Transverse colon (tissue), 4 donors: ENCODE data around the gene STYXL2.

Experiments
- EP300 ChIP-seq: sonication (generic); formaldehyde crosslinking; IDR thresholded peaks from one replicate; pipeline ENCODE4 v1.6.1; 2017; ENCODE audit warnings: antibody characterized with exemption, low read depth
- POLR2A ChIP-seq: fragments of 450-650 bp; IDR thresholded peaks from one replicate; pipeline ENCODE4 v1.6.1; 2016; ENCODE audit warnings: antibody characterized with exemption, mild to moderate bottlenecking, moderate library complexity
- POLR2AphosphoS5 ChIP-seq, 3 donors: sonication (generic); formaldehyde crosslinking; IDR thresholded peaks; one replicate each; pipeline ENCODE4 v1.6.1; 2016; ENCODE audit warnings: antibody characterized with exemption in 3 of 3
- TF ChIP-seq, protein P1 (sequence below), 5 experiments: fragments of 200-600 bp in 3 of 5; fragments of 450-650 bp in 2 of 5; sonication (generic) in 3 of 5; IDR thresholded peaks; 1 replicate in 2 of 5; 2 replicates in 3 of 5; pipeline ENCODE4 v1.5.1; 2016 to 2017; ENCODE audit warnings: antibody characterized with exemption in 5 of 5, inconsistent platforms in 3 of 5, mild to moderate bottlenecking in 2 of 5, moderate library complexity in 1 of 5

DNA sequence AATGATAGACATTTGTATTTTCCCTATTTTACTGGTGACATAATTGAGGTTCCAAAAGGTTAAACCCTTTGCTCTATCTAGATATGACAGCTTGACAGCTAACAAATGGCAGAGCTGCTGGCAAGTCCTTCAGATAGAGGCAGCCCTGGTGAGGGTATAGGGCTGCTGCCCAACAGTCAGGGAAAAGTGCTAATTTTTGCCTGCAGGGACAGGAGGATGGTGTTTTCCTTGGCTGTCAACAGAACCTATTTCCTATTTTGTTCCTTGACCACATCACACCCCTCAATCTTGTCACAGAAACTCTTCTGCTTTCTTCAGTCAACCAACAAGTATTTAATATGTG, 16.0 kb upstream of the STYXL2 start:
- TF ChIP-seq, protein P1, sequence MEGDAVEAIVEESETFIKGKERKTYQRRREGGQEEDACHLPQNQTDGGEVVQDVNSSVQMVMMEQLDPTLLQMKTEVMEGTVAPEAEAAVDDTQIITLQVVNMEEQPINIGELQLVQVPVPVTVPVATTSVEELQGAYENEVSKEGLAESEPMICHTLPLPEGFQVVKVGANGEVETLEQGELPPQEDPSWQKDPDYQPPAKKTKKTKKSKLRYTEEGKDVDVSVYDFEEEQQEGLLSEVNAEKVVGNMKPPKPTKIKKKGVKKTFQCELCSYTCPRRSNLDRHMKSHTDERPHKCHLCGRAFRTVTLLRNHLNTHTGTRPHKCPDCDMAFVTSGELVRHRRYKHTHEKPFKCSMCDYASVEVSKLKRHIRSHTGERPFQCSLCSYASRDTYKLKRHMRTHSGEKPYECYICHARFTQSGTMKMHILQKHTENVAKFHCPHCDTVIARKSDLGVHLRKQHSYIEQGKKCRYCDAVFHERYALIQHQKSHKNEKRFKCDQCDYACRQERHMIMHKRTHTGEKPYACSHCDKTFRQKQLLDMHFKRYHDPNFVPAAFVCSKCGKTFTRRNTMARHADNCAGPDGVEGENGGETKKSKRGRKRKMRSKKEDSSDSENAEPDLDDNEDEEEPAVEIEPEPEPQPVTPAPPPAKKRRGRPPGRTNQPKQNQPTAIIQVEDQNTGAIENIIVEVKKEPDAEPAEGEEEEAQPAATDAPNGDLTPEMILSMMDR (IDR thresholded peaks at IDR 0.05), result no peak
- TF ChIP-seq EP300 (no peak), POLR2A (no peak), POLR2AphosphoS5 (IDR thresholded peaks at IDR 0.05) (no peak)
